Measurements from ENCODE around the gene DGKG.

The DGKG gene

GRCh38 chr3:186209810-186210752 lies 152.0 kb downstream of the DGKG start:
- H3K4me3 Mint-ChIP-seq, result peak overlapping the region; percentile 30
- DNase-seq, result peak; percentile 39
- TF ChIP-seq, protein P1, sequence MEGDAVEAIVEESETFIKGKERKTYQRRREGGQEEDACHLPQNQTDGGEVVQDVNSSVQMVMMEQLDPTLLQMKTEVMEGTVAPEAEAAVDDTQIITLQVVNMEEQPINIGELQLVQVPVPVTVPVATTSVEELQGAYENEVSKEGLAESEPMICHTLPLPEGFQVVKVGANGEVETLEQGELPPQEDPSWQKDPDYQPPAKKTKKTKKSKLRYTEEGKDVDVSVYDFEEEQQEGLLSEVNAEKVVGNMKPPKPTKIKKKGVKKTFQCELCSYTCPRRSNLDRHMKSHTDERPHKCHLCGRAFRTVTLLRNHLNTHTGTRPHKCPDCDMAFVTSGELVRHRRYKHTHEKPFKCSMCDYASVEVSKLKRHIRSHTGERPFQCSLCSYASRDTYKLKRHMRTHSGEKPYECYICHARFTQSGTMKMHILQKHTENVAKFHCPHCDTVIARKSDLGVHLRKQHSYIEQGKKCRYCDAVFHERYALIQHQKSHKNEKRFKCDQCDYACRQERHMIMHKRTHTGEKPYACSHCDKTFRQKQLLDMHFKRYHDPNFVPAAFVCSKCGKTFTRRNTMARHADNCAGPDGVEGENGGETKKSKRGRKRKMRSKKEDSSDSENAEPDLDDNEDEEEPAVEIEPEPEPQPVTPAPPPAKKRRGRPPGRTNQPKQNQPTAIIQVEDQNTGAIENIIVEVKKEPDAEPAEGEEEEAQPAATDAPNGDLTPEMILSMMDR (IDR thresholded peaks at IDR 0.05), result no peak
- no peaks in the 10 kb centered on the region for H3K9me3 Mint-ChIP-seq
- peaks cover 4% of the 10 kb centered on the region for H3K27me3 Mint-ChIP-seq (ENCODE audit: low read depth, poor library complexity)
- no peaks in the 10 kb centered on the region for H3K36me3 Mint-ChIP-seq (ENCODE audit: low read depth)
- H3K27ac Mint-ChIP-seq, result peak overlapping the region; percentile 91
- H3K4me1 Mint-ChIP-seq, result peaks cover 44% of the 10 kb centered on the region

- TF ChIP-seq, protein P1 (IDR thresholded peaks at IDR 0.05), result no peak
- Mint-ChIP-seq H3K4me3 (no peak overlapping the region), H3K27me3 (ENCODE audit: low read depth, poor library complexity) (peaks cover 11% of the 10 kb centered on the region), H3K4me1 (peaks cover 34% of the 10 kb centered on the region), H3K27ac (peak overlapping the region; percentile 54), H3K9me3 (no peaks in the 10 kb centered on the region), H3K36me3 (ENCODE audit: low read depth) (no peaks in the 10 kb centered on the region)
- DNase-seq, result no peak
These were observed 153.6 kb downstream of the DGKG start for GRCh38 chr3:186208296-186208989.

DNA sequence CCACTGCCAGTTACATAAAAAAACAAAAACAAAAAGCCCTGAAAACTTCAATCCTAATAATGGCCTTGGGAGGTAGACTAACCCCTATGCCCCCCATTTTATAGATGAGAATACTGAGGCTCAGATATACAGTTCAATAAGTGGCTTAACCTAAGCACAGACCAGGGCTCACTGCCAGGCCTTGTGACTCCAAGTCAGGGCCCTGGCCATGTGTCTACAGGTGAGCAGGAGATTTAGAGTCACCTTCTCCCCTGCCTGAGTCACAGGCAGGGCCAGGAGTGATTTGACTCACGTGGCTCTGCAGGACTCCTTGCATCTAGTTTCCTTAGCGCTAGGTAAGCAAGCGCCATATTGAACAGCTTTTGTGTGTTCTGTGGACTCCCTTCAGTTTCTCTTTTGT lies 154.5 kb downstream of the DGKG start:
- H3K4me1 Mint-ChIP-seq, result peaks cover 34% of the 10 kb centered on the region
- no peak for DNase-seq
- no peak overlapping the region for H3K27ac Mint-ChIP-seq
- TF ChIP-seq, protein P1 (IDR thresholded peaks at IDR 0.05), result no peak
- H3K9me3 Mint-ChIP-seq, result no peaks in the 10 kb centered on the region
- H3K4me3 Mint-ChIP-seq, result no peak overlapping the region
- peaks cover 9% of the 10 kb centered on the region for H3K27me3 Mint-ChIP-seq (ENCODE audit: low read depth, poor library complexity)
- H3K36me3 Mint-ChIP-seq (ENCODE audit: low read depth), result no peaks in the 10 kb centered on the region

DNA sequence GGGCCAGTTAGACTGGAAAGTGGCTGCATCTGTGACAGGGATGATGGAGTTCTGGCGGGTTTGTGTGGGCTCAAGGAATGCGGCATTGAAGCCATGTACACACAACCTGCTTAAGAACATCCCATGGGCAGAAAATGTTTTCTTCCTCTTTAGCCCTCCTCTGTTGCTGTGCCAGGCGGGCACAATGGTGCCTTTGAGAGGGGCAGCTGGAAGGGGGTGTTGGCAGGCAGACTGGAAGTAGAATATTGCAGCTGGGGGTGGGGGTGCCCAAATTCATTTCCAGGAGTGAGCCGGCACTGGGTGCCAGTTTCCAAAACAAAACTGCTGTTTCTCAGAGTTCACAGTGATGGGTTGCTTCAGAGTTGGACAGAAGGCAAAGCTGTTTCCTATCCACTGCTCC lies 161.3 kb downstream of the DGKG start:
- Mint-ChIP-seq H3K4me1 (no peaks in the 10 kb centered on the region), H3K27me3 (ENCODE audit: low read depth, poor library complexity) (peaks cover 20% of the 10 kb centered on the region), H3K36me3 (ENCODE audit: low read depth) (no peaks in the 10 kb centered on the region), H3K9me3 (no peaks in the 10 kb centered on the region), H3K27ac (no peak overlapping the region), H3K4me3 (no peak overlapping the region)
- DNase-seq, result no peak
- TF ChIP-seq, protein P1 (IDR thresholded peaks at IDR 0.05), result no peak

DNA sequence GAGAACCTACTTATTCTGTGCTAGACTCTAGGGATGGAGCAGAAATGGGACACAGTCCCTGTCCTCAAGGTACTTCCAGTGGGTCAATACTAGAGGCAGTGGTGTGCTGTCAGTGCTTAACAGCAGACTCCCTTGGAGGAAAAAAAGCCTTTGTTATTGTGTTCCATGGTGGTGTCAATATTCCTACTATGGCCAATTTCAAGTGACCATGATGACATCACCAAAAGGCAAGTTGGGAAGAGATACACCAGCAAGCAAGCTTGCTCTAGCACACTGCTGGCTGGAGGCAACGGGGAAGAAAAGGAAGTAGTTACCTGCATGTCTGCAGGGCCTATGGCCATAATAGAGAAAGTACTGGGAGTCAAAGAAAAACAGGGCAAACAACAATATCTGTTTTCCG lies 163.6 kb downstream of the DGKG start:
- no peaks in the 10 kb centered on the region for H3K36me3 Mint-ChIP-seq (ENCODE audit: low read depth)
- H3K4me1 Mint-ChIP-seq, result peaks cover 5% of the 10 kb centered on the region
- H3K27me3 Mint-ChIP-seq (ENCODE audit: low read depth, poor library complexity), result peaks cover 35% of the 10 kb centered on the region
- no peak overlapping the region for H3K4me3 Mint-ChIP-seq
- DNase-seq, result no peak
- no peaks in the 10 kb centered on the region for H3K9me3 Mint-ChIP-seq
- no peak overlapping the region for H3K27ac Mint-ChIP-seq
- TF ChIP-seq, protein P1 (IDR thresholded peaks at IDR 0.05), result no peak

Data from nephron progenitor cell (in vitro differentiated cells).